Natural killer cell treated with Interleukin-12 subunit alpha and Interleukin-12 subunit beta and Interleukin-15 and Interleukin-18, amount 100 ng/mL, for 72 hours (primary cell): ENCODE measurements around the gene SPATA31E1. TPM values are rescaled to one million over a fixed set of nuclear protein-coding genes. Genes with fewer than 3 reads are reported as not detected.
A peak's percentile ranks its signal among the peaks of the same experiment; 100 is the strongest.
"Not testable (repeated sequence)": the region's sequence is repeated elsewhere in the genome, so short reads cannot be mapped to it uniquely, and the experiment has no call there.

ENCODE experiments used
- ATAC-seq, 2 donors: fragments of 150-1000 bp; cut with Tn5 transposase in 1 of 2; sonication (Bioruptor Pico), chemical (Tn5 transposase) in 1 of 2; 2 replicates each; pipeline ENCODE4 v1.10.0; 2021
- DNase-seq: peaks from one replicate; pipeline ENCODE4 v3.0.0; 2022; ENCODE audit warnings: low spot score
- H3K27ac Mint-ChIP-seq, 2 donors: 1 replicate in 1 of 2; 2 replicates in 1 of 2; pipeline ENCODE4 v1.8.0; 2022; ENCODE audit warnings: mixed read lengths in 2 of 2, mild to moderate bottlenecking in 1 of 2, moderate library complexity in 1 of 2
- H3K27me3 Mint-ChIP-seq, 2 donors: 1 replicate in 1 of 2; 2 replicates in 1 of 2; pipeline ENCODE4 v1.8.0; 2022; ENCODE audit warnings: mixed read lengths in 2 of 2
- H3K36me3 Mint-ChIP-seq: one replicate; pipeline ENCODE4 v1.8.0; 2022; ENCODE audit warnings: mixed read lengths
- H3K4me1 Mint-ChIP-seq, 2 donors: 1 replicate in 1 of 2; 2 replicates in 1 of 2; pipeline ENCODE4 v1.8.0; 2022; ENCODE audit warnings: low read depth in 2 of 2, mixed read lengths in 2 of 2, mild to moderate bottlenecking in 1 of 2
- H3K4me3 Mint-ChIP-seq: one replicate; pipeline ENCODE4 v1.8.0; 2022; ENCODE audit warnings: mixed read lengths
- H3K9me3 Mint-ChIP-seq: 2 replicates; pipeline ENCODE4 v1.8.0; 2022; ENCODE audit warnings: mixed read lengths
- total RNA-seq, 2 donors: library from RNA; stranded (reverse); gene quantifications; one replicate each; pipeline ENCODE4 v1.2.3, GENCODE V29; 2022

SPATA31E1 gene
- total RNA-seq, 2 donors from 2014 or later: not detected

GRCh38 chr9:87896891-87897290 lies 14.2 kb downstream of the SPATA31E1 start:
- H3K27me3 Mint-ChIP-seq: peaks cover 22 to 56% of the 10 kb centered on the region in 2 donors
- no peak for DNase-seq
- no peak for ATAC-seq
- H3K27ac Mint-ChIP-seq: no peak overlapping the region
- H3K9me3 Mint-ChIP-seq: peaks cover 3% of the 10 kb centered on the region
- H3K4me1 Mint-ChIP-seq: no peaks in the 10 kb centered on the region
- H3K4me3 Mint-ChIP-seq: no peak overlapping the region
- H3K36me3 Mint-ChIP-seq: peaks cover 7% of the 10 kb centered on the region

DNA sequence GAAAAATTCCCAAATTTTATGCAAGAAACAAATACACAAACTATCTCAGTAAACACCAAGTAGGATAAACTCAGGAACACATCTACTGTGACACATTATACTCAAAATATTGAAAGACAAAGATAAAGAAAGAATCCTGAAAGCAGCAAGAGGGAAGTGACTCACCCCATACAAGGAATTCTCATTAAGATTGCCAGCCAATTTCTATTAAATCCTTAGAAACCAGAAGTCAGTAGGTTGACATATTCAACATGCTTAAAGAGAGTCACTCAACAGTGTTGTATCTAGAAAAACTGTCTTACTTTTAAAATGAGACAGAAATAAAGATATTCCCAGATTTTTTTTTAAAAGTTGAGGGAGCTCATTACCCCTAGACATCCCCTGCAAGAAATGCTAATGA lies 15.5 kb downstream of the SPATA31E1 start:
- DNase-seq: no peak
- no peak overlapping the region for H3K27ac Mint-ChIP-seq
- no peaks in the 10 kb centered on the region for H3K4me1 Mint-ChIP-seq

DNA sequence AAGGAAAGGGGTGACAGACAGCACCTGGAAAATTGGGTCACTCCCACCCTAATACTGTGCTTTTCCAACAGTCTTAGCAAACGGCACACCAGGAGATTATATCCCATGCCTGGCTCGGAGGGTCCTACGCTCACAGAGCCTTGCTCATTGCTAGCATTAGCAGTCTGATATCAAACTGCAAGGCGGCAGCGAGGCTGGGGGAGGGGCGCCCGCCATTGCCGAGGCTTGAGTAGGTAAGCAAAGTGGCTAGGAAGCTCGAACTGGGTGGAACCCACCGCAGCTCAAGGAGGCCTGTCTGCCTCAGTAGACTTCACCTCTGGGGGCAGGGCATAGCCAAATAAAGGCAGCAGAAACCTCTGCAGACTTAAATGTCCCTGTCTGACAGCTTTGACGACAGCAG lies 19.7 kb downstream of the SPATA31E1 start:
- Mint-ChIP-seq H3K27me3 (peaks cover 26 to 58% of the 10 kb centered on the region in 2 donors), H3K36me3 (peaks cover 18% of the 10 kb centered on the region)
- not testable (repeated sequence) for H3K9me3 Mint-ChIP-seq, H3K4me1 Mint-ChIP-seq, H3K27ac Mint-ChIP-seq, ATAC-seq, DNase-seq, H3K4me3 Mint-ChIP-seq

More for the DNA sequence above, 15.5 kb downstream of the SPATA31E1 start:
- Mint-ChIP-seq H3K27me3 (peaks cover 25 to 57% of the 10 kb centered on the region in 2 donors), H3K36me3 (peaks cover 9% of the 10 kb centered on the region), H3K4me3 (no peak overlapping the region), H3K9me3 (peaks cover 6% of the 10 kb centered on the region)
- no peak for ATAC-seq

- H3K36me3 Mint-ChIP-seq: peaks cover 7% of the 10 kb centered on the region
- H3K4me1 Mint-ChIP-seq: no peaks in the 10 kb centered on the region
- H3K9me3 Mint-ChIP-seq: no peaks in the 10 kb centered on the region
- no peak overlapping the region for H3K27ac Mint-ChIP-seq
- H3K4me3 Mint-ChIP-seq: no peak overlapping the region
- ATAC-seq: peak; percentile 43 to 64
- DNase-seq: no peak
- peaks cover 10 to 31% of the 10 kb centered on the region in 2 donors for H3K27me3 Mint-ChIP-seq
These were observed 26.8 kb downstream of the SPATA31E1 start for GRCh38 chr9:87909310-87910041.

GRCh38 chr9:87910821-87911220 lies 28.1 kb downstream of the SPATA31E1 start:
- H3K36me3 Mint-ChIP-seq: no peaks in the 10 kb centered on the region

GRCh38 chr9:87917662-87918061 lies 35.0 kb downstream of the SPATA31E1 start, which contains the start of gene SPATA31C1:
TSS of gene SPATA31C1 (plus strand) at chr9:87917962.
- not testable (repeated sequence) for H3K4me3 Mint-ChIP-seq, H3K36me3 Mint-ChIP-seq, ATAC-seq, H3K27ac Mint-ChIP-seq, H3K4me1 Mint-ChIP-seq, DNase-seq, H3K27me3 Mint-ChIP-seq, H3K9me3 Mint-ChIP-seq

More at GRCh38 chr9:87910821-87911220, 28.1 kb downstream of the SPATA31E1 start:
- no peaks in the 10 kb centered on the region for H3K4me1 Mint-ChIP-seq
- DNase-seq (no peak), ATAC-seq (no peak)
- peaks cover 7 to 23% of the 10 kb centered on the region in 2 donors for H3K27me3 Mint-ChIP-seq
- no peaks in the 10 kb centered on the region for H3K9me3 Mint-ChIP-seq
- H3K27ac Mint-ChIP-seq: no peak overlapping the region
- H3K4me3 Mint-ChIP-seq: no peak overlapping the region

- H3K27ac Mint-ChIP-seq, DNase-seq, H3K4me1 Mint-ChIP-seq, H3K4me3 Mint-ChIP-seq, H3K27me3 Mint-ChIP-seq, H3K9me3 Mint-ChIP-seq, H3K36me3 Mint-ChIP-seq, ATAC-seq: not testable (repeated sequence)
These were observed 36.3 kb downstream of the SPATA31E1 start for GRCh38 chr9:87919013-87919412.

- not testable (repeated sequence) for H3K36me3 Mint-ChIP-seq, H3K9me3 Mint-ChIP-seq, H3K27ac Mint-ChIP-seq, H3K4me3 Mint-ChIP-seq, DNase-seq, H3K27me3 Mint-ChIP-seq, ATAC-seq, H3K4me1 Mint-ChIP-seq
These were observed 38.9 kb downstream of the SPATA31E1 start for GRCh38 chr9:87921561-87921960.

DNA sequence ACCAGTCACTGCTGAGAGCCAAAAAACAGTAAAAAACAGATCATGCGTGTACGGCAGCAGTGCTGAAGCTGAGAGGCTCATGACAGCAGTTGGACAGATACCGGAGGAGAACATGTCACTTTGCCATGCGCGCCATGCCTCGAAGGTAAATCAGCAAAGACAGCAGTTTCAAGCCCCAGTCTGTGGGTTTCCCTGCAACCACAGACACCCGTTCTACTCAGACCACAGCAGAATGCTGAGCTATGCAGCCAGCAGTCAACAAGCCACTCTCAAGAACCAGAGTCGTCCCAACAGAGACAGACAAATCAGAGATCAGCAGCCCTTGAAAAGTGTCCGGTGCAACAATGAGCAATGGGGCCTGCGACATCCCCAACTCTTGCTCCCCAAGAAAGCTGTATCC lies 40.3 kb downstream of the SPATA31E1 start:
- not testable (repeated sequence) for ATAC-seq, H3K4me1 Mint-ChIP-seq, H3K36me3 Mint-ChIP-seq, H3K9me3 Mint-ChIP-seq, H3K27ac Mint-ChIP-seq, H3K27me3 Mint-ChIP-seq, H3K4me3 Mint-ChIP-seq
- DNase-seq: peak; percentile 61

- H3K4me3 Mint-ChIP-seq, DNase-seq, H3K27ac Mint-ChIP-seq, H3K9me3 Mint-ChIP-seq, ATAC-seq, H3K36me3 Mint-ChIP-seq, H3K27me3 Mint-ChIP-seq, H3K4me1 Mint-ChIP-seq: not testable (repeated sequence)
These were observed 42.2 kb downstream of the SPATA31E1 start for GRCh38 chr9:87924851-87925250.

DNA sequence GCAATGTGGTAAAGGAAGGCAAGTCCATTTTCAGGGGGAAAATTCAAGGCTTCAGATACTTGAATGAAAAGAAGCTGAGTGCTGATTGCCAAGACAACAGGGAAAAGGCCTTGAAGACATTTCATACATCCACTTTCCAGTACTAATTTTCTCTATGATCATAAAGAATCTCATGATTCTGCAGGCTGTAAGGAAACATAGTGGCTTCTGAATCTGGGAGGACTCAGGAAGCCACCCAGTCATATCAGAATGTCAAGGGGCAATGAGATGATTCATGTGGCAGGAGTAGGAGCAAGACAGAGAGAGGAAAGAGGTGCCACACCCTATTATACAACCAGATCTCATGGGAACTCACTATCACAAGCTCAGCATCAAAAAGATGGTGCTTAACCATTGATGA lies 46.5 kb downstream of the SPATA31E1 start:
- not testable (repeated sequence) for H3K27me3 Mint-ChIP-seq, H3K9me3 Mint-ChIP-seq, H3K4me1 Mint-ChIP-seq, ATAC-seq, H3K4me3 Mint-ChIP-seq, H3K36me3 Mint-ChIP-seq, H3K27ac Mint-ChIP-seq, DNase-seq

GRCh38 chr9:87934444-87934843 lies 51.8 kb downstream of the SPATA31E1 start:
- not testable (repeated sequence) for H3K4me1 Mint-ChIP-seq, ATAC-seq, DNase-seq, H3K9me3 Mint-ChIP-seq, H3K27ac Mint-ChIP-seq, H3K4me3 Mint-ChIP-seq, H3K27me3 Mint-ChIP-seq, H3K36me3 Mint-ChIP-seq

DNA sequence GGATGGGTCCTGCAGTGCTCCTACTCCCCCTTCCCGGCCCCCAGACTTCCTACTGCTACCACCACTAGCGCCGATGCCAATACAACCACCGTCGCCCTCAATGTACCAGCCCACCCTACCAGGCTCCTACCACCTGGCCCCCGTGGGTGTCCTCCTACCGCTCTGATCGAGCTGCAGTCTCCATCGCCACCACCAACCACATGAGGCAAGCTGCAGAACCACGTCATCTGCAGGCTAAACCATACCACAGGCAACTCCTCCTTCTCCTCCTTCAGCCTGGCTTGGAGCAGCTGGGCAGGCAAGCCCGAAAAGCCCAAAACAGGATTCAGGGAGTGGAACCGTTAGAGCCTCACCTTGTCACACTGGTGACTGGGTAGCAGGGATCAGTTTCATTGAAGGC lies 54.7 kb downstream of the SPATA31E1 start:
- ATAC-seq, H3K9me3 Mint-ChIP-seq, DNase-seq, H3K27me3 Mint-ChIP-seq, H3K4me3 Mint-ChIP-seq, H3K36me3 Mint-ChIP-seq, H3K4me1 Mint-ChIP-seq, H3K27ac Mint-ChIP-seq: not testable (repeated sequence)

DNA sequence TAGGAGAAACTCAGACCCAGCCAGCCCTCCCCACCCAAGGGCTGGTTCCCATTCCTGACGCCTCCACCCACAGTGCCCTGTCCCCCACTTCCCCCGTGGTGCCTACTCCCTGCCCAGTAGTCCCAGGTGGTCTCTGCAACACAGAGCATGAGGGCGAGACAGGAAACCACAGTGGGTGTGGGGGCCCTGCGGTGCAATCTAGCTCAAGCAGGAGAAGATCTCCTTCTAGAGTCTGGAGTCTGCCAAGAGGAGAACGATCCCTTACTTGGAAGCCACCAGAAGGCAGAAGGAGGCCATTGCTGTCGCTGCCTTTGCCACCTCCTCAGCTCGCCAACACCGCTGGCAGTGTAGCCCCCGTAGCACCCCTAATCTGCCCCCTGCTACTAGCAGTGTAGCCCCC lies 55.2 kb downstream of the SPATA31E1 start:
- not testable (repeated sequence) for DNase-seq, H3K27ac Mint-ChIP-seq, H3K27me3 Mint-ChIP-seq, H3K4me3 Mint-ChIP-seq, H3K9me3 Mint-ChIP-seq, H3K4me1 Mint-ChIP-seq, ATAC-seq, H3K36me3 Mint-ChIP-seq

DNA sequence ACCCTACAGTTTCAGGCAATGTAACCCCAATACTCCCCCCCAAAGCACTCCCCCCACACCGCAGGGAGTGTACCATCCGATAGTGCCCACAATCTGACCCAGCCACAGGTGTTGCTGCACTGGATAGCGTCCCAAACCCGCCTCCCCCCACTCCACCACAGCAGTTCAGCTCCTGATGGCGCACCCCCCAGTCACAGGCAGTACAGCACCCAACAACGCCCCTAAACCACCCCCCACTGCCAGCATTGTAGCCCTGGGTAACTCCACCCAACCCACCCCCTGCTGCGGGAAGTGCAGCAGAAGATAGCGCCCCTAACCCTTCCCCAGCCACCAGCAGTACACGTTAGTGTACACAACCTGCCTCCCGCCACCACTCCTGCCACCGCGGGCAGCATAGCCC lies 55.7 kb downstream of the SPATA31E1 start:
- not testable (repeated sequence) for H3K9me3 Mint-ChIP-seq, ATAC-seq, H3K27me3 Mint-ChIP-seq, H3K27ac Mint-ChIP-seq, H3K36me3 Mint-ChIP-seq, DNase-seq, H3K4me3 Mint-ChIP-seq, H3K4me1 Mint-ChIP-seq
